Spleen (tissue), 7 donors: ENCODE results near the gene TMEM184A.

ENCODE experiments used
- CTCF ChIP-seq, 11 experiments: fragments of 200-600 bp in 7 of 11; fragments of 450-650 bp in 4 of 11; sonication (generic) in 4 of 11; IDR thresholded peaks in 8 of 11; conservative IDR thresholded peaks in 3 of 11; 1 replicate in 7 of 11; 2 replicates in 4 of 11; pipeline versions ENCODE4 v1.4.0 to v1.8.0; 2016 to 2021; ENCODE audit warnings: antibody characterized with exemption in 11 of 11, inconsistent platforms in 4 of 11, mild to moderate bottlenecking in 1 of 11
- POLR2A ChIP-seq, 3 donors: fragments of 450-650 bp; IDR thresholded peaks; one replicate each; pipeline ENCODE4 v1.5.1; 2017; ENCODE audit warnings: antibody characterized with exemption in 3 of 3, mild to moderate bottlenecking in 1 of 3
- POLR2AphosphoS5 ChIP-seq, 3 donors: sonication (generic); formaldehyde crosslinking; IDR thresholded peaks; one replicate each; pipeline ENCODE4 v1.5.1; 2017; ENCODE audit warnings: antibody characterized with exemption in 3 of 3
- donor health status: DM: no; HTN: no; CAD: no; lungs with moderate emphysema.
- donor health status: DM: no; HTN: no; CAD: no.
- donor health status: DM: no; HTN: no; CAD: no.

GRCh38 chr7:1586126-1586826 is 30.3 kb upstream of the TMEM184A start:
- TF ChIP-seq POLR2A (IDR thresholded peaks at IDR 0.05) (no peak), CTCF (IDR thresholded peaks at IDR 0.05 in 8 of 11, conservative IDR thresholded peaks at IDR 0.05 in 3 of 11) (no peak), POLR2AphosphoS5 (IDR thresholded peaks at IDR 0.05) (no peak)
